ENCODE data around the gene GAA.
"Not testable (repeated sequence)": the region's sequence is repeated elsewhere in the genome, so short reads cannot be mapped to it uniquely, and the experiment has no call there.

Gene GAA

DNA sequence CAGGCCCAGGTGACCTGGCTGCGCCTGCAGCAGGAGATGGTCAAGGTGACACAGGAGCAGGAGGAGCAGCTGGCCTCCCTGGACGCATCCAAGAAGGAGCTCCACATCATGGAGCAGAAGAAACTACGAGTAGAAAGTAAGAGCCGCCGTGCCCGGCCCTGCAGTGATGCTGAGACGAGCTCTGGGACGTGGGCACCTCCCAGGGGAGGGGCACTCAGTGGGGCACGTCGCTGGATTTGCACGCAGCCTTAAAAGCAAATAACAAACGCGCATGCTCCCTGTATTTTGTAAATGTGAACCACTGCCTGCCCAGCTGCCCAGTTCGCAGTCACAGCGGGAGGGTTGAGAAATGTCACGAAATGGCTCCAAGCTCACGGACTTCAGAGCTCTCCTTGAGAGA, 15.3 kb upstream of the GAA start:
- no peaks in the 10 kb centered on the region for H3K4me1 ChIP-seq (ENCODE audit: insufficient read depth, low read length)
- 85% methylated on average over 17 of the region's 17 CpGs for WGBS
- no peaks in the 10 kb centered on the region for H3K36me3 ChIP-seq (ENCODE audit: insufficient read depth, low read length)
- H3K27me3 ChIP-seq (ENCODE audit: insufficient read depth, low read length) = no peaks in the 10 kb centered on the region
- H3K9me3 ChIP-seq (ENCODE audit: insufficient read depth, low read depth, low read length) = no peaks in the 10 kb centered on the region
- no peak overlapping the region for H3K4me3 ChIP-seq (ENCODE audit: low read length)
- no peak overlapping the region for H3K9ac ChIP-seq (ENCODE audit: low read depth, low read length)
- H3K27ac ChIP-seq (ENCODE audit: low read depth, low read length) = no peak overlapping the region

GRCh38 chr17:80086616-80087015, 14.8 kb upstream of the GAA start:
- Histone ChIP-seq H3K27ac (ENCODE audit: low read depth, low read length) (no peak overlapping the region), H3K9me3 (ENCODE audit: insufficient read depth, low read depth, low read length) (no peaks in the 10 kb centered on the region), H3K4me1 (ENCODE audit: insufficient read depth, low read length) (no peaks in the 10 kb centered on the region), H3K27me3 (ENCODE audit: insufficient read depth, low read length) (no peaks in the 10 kb centered on the region), H3K36me3 (ENCODE audit: insufficient read depth, low read length) (no peaks in the 10 kb centered on the region), H3K9ac (ENCODE audit: low read depth, low read length) (no peak overlapping the region), H3K4me3 (ENCODE audit: low read length) (no peak overlapping the region)
- WGBS = 82% methylated on average over 11 of the region's 11 CpGs

DNA sequence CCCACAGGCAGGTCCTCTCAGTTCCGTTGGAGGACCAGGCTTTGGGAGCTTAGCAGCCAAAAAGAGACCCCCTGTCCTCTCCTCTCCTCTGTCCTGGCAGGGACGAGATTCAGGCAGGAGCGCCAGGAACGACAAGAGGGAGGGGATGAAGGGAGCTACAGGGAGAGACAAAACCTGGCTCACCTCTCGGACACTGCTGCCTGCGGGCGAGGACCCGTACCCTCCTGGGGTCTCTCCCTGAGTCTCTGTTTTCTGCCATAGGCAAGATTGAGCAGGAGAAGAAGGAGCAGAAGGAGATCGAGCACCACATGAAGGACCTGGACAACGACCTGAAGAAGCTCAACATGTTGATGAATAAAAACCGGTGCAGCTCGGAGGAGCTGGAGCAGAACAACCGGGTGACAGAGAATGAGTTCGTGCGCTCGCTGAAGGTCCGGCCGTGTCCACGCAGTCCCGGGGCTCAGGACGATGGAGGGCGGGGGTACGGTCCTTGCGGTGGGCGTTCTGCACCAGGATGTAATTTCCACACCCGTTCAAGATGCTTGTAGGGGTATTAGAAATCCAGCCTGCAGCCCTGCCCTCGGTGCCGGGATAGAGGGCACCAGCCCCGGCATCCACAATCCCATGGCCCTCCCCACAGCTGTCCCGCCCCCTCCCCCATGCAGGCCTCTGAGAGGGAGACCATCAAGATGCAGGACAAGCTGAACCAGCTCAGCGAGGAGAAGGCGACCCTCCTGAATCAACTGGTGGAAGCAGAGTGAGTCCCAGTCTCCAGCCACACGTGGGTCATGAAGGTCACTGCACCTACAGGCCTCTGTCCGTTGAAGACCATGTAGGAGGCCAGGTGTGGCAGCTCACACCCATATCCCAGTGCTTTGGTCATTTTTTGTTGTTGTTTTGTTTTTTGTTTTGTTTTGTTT, 13.8 kb upstream of the GAA start:
- Histone ChIP-seq H3K4me3 (ENCODE audit: low read length) (no peak overlapping the region), H3K9me3 (ENCODE audit: insufficient read depth, low read depth, low read length) (no peaks in the 10 kb centered on the region), H3K27me3 (ENCODE audit: insufficient read depth, low read length) (no peaks in the 10 kb centered on the region), H3K4me1 (ENCODE audit: insufficient read depth, low read length) (no peaks in the 10 kb centered on the region), H3K9ac (ENCODE audit: low read depth, low read length) (no peak overlapping the region), H3K36me3 (ENCODE audit: insufficient read depth, low read length) (no peaks in the 10 kb centered on the region), H3K27ac (ENCODE audit: low read depth, low read length) (no peak overlapping the region)
- 86% methylated on average over 34 of the region's 34 CpGs for WGBS

- Histone ChIP-seq H3K9me3 (ENCODE audit: insufficient read depth, low read depth, low read length) (no peaks in the 10 kb centered on the region), H3K27ac (ENCODE audit: low read depth, low read length) (no peak overlapping the region), H3K9ac (ENCODE audit: low read depth, low read length) (no peak overlapping the region), H3K36me3 (ENCODE audit: insufficient read depth, low read length) (no peaks in the 10 kb centered on the region), H3K4me1 (ENCODE audit: insufficient read depth, low read length) (no peaks in the 10 kb centered on the region), H3K27me3 (ENCODE audit: insufficient read depth, low read length) (no peaks in the 10 kb centered on the region), H3K4me3 (ENCODE audit: low read length) (no peak overlapping the region)
- 97% methylated on average over 16 of the region's 16 CpGs for WGBS
These were observed 11.6 kb upstream of the GAA start for GRCh38 chr17:80089762-80090161.

DNA sequence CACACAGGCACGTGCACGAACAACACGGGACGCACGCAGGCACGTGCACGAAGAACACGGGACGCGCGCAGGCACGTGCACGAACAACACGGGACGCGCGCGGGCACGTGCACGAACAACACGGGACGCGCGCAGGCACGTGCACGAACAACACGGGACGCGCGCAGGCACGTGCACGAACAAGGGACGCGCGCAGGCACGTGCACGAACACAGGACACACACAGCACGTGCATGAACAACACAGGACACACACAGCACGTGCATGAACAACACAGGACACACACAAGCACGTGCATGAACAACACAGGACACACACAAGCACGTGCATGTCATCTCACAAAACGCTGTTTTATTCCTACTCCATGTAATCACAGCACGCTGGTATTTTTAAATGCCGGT, 11.2 kb upstream of the GAA start:
- 93% methylated on average over 44 of the region's 44 CpGs for WGBS
- H3K4me1 ChIP-seq (ENCODE audit: insufficient read depth, low read length); H3K4me3 ChIP-seq (ENCODE audit: low read length): not testable (repeated sequence)

GRCh38 chr17:80091376-80091775, 10.0 kb upstream of the GAA start:
- Histone ChIP-seq H3K36me3 (ENCODE audit: insufficient read depth, low read length) (no peaks in the 10 kb centered on the region), H3K27ac (ENCODE audit: low read depth, low read length) (no peak overlapping the region), H3K4me3 (ENCODE audit: low read length) (no peak overlapping the region), H3K9me3 (ENCODE audit: insufficient read depth, low read depth, low read length) (no peaks in the 10 kb centered on the region), H3K9ac (ENCODE audit: low read depth, low read length) (no peak overlapping the region), H3K27me3 (ENCODE audit: insufficient read depth, low read length) (no peaks in the 10 kb centered on the region), H3K4me1 (ENCODE audit: insufficient read depth, low read length) (no peaks in the 10 kb centered on the region)
- 76% methylated on average over 4 of the region's 4 CpGs for WGBS

More for the DNA sequence above, 11.2 kb upstream of the GAA start:
- H3K9me3 ChIP-seq (ENCODE audit: insufficient read depth, low read depth, low read length); H3K9ac ChIP-seq (ENCODE audit: low read depth, low read length); H3K27ac ChIP-seq (ENCODE audit: low read depth, low read length); H3K36me3 ChIP-seq (ENCODE audit: insufficient read depth, low read length); H3K27me3 ChIP-seq (ENCODE audit: insufficient read depth, low read length): not testable (repeated sequence)

DNA sequence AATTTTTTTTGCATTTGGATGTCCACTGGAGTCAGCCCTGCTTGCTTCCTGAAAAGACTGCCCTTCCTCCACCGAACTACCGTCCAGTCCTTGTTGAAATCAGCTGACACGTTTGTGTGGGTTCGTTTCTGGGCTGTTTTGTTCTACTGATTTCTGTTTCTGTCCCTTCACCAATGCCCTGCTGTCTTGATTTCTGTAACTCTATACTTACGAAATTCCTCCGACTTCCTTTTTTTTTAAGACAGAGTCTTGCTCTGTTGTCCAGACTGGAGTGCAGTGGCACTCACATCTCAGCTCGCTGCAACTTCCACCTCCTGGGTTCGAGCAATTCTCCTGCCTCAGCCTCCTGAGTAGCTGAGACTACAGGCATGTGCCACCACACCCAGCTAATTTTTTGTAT, 8.4 kb upstream of the GAA start:
- 95% methylated on average over 8 of the region's 8 CpGs for WGBS

DNA sequence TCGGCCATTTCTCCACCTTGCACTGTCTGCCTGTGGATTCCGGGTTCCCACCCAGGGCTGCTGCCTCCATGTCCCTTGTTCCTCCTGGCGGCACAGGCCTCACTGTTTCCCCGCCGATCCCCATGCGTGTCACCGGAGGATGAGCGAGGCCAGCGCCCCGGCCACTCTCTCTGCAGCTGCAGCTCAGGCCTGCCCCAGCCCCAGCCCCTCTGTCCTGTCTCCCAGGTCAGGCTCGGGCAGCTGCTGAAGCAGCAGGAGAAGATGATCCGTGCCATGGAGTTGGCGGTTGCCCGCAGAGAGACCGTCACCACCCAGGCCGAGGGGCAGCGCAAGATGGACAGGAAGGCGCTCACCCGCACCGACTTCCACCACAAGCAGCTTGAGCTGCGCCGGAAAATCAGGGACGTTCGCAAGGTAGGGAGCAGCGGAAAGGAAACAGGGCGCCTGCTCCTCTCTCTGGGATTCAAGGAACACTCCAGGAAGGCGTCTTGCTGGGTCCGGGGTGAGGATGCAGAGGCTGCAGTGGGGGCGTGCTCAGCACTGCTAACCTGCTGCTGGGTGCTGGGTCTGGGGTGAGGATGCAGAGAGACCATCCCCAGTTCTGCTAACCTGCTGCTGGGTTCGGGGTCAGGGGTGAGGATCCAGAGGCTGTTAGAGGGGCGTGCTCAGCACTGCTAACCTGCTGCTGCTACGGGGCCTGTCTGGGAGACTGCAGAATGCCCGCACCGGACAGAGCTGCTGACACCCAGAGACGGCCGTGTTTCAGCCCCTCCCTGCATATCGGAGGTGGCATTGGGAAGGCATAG, 6.1 kb upstream of the GAA start:
- H3K27me3 ChIP-seq (ENCODE audit: insufficient read depth, low read length) = peaks cover 1% of the 10 kb centered on the region; the same call in 1 of the 2 replicates
- no peak overlapping the region for H3K4me3 ChIP-seq (ENCODE audit: low read length)
- H3K27ac ChIP-seq (ENCODE audit: low read depth, low read length) = no peak overlapping the region
- no peaks in the 10 kb centered on the region for H3K36me3 ChIP-seq (ENCODE audit: insufficient read depth, low read length)
- no peaks in the 10 kb centered on the region for H3K4me1 ChIP-seq (ENCODE audit: insufficient read depth, low read length)
- no peaks in the 10 kb centered on the region for H3K9me3 ChIP-seq (ENCODE audit: insufficient read depth, low read depth, low read length)
- no peak overlapping the region for H3K9ac ChIP-seq (ENCODE audit: low read depth, low read length)
- 91% methylated on average over 37 of the region's 37 CpGs for WGBS

More for the DNA sequence above, 8.4 kb upstream of the GAA start:
- no peaks in the 10 kb centered on the region for H3K4me1 ChIP-seq (ENCODE audit: insufficient read depth, low read length)
- H3K9me3 ChIP-seq (ENCODE audit: insufficient read depth, low read depth, low read length) = no peaks in the 10 kb centered on the region
- H3K36me3 ChIP-seq (ENCODE audit: insufficient read depth, low read length) = no peaks in the 10 kb centered on the region
- H3K4me3 ChIP-seq (ENCODE audit: low read length) = no peak overlapping the region
- no peaks in the 10 kb centered on the region for H3K27me3 ChIP-seq (ENCODE audit: insufficient read depth, low read length)
- H3K9ac ChIP-seq (ENCODE audit: low read depth, low read length) = no peak overlapping the region
- no peak overlapping the region for H3K27ac ChIP-seq (ENCODE audit: low read depth, low read length)

GRCh38 chr17:80095844-80096475, 5.4 kb upstream of the GAA start:
- H3K27ac ChIP-seq (ENCODE audit: low read depth, low read length) = no peak overlapping the region
- WGBS = 93% methylated on average over 16 of the region's 16 CpGs
- no peaks in the 10 kb centered on the region for H3K9me3 ChIP-seq (ENCODE audit: insufficient read depth, low read depth, low read length)

DNA sequence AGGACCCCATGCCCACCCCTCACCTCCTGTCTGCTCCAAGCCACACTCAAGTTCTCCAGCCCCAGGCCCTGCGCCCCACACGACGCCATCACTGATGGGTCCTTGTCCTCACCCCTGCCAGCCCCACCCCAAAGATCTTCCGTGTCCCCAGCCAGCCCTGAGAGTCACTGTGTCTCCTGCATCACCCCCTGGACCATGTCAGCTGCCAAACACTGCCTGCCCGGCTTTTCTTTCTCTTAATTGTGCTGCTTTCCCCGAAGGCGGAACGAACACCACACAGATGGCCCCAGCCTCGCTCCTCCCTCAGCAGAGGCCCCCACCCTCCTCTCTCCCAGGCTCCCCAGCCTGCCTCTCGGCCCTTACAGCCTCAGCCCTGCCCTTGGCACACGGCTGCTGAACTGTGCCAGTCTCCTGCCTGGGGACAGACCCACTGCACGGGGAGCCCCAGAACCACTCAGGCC, 4.8 kb upstream of the GAA start:
- Histone ChIP-seq H3K36me3 (ENCODE audit: insufficient read depth, low read length) (no peaks in the 10 kb centered on the region), H3K9ac (ENCODE audit: low read depth, low read length) (no peak overlapping the region), H3K27me3 (ENCODE audit: insufficient read depth, low read length) (peaks cover 8% of the 10 kb centered on the region), H3K4me1 (ENCODE audit: insufficient read depth, low read length) (no peaks in the 10 kb centered on the region), H3K9me3 (ENCODE audit: insufficient read depth, low read depth, low read length) (no peaks in the 10 kb centered on the region), H3K27ac (ENCODE audit: low read depth, low read length) (no peak overlapping the region), H3K4me3 (ENCODE audit: low read length) (no peak overlapping the region)
- 87% methylated on average over 12 of the region's 12 CpGs for WGBS

More at GRCh38 chr17:80095844-80096475, 5.4 kb upstream of the GAA start:
- no peaks in the 10 kb centered on the region for H3K4me1 ChIP-seq (ENCODE audit: insufficient read depth, low read length)
- H3K9ac ChIP-seq (ENCODE audit: low read depth, low read length) = no peak overlapping the region
- no peak overlapping the region for H3K4me3 ChIP-seq (ENCODE audit: low read length)
- H3K27me3 ChIP-seq (ENCODE audit: insufficient read depth, low read length) = peaks cover 8% of the 10 kb centered on the region
- H3K36me3 ChIP-seq (ENCODE audit: insufficient read depth, low read length) = no peaks in the 10 kb centered on the region

DNA sequence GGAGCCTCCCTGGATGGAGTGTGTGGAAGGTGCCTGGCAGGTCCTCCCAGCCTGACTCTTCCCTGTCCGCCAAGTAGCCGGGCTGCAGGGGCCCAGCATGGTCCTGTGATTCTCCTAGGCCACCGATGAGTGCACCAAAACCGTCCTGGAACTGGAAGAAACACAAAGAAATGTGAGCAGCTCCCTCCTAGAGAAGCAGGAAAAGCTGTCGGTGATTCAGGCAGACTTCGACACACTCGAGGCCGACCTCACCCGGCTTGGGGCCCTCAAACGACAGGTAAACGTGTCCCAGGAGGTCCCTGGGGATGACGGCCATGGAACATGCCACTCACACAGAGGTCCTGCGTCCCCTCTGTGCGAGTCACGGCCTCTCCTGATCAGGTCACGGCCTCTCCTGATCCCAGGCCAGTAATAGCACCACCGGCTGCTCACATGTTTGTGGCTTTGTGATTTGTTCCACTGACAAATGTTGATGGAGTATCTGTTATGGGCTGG, 4.2 kb upstream of the GAA start:
- Histone ChIP-seq H3K27me3 (ENCODE audit: insufficient read depth, low read length) (peaks cover 8% of the 10 kb centered on the region), H3K9ac (ENCODE audit: low read depth, low read length) (no peak overlapping the region), H3K4me3 (ENCODE audit: low read length) (no peak overlapping the region), H3K9me3 (ENCODE audit: insufficient read depth, low read depth, low read length) (no peaks in the 10 kb centered on the region), H3K27ac (ENCODE audit: low read depth, low read length) (no peak overlapping the region), H3K36me3 (ENCODE audit: insufficient read depth, low read length) (no peaks in the 10 kb centered on the region), H3K4me1 (ENCODE audit: insufficient read depth, low read length) (0 out of 2 replicates have a peak, but pooled peaks cover under 1% of the 10 kb centered on the region)
- 94% methylated on average over 17 of the region's 17 CpGs for WGBS
